ENCODE measurements around the gene F11R.

GRCh38 chr1:160950657-160951056 is 70.3 kb downstream of the F11R start:
- no peak for TF ChIP-seq CTCF (IDR thresholded peaks at IDR 0.05 in 2 of 3, conservative IDR thresholded peaks at IDR 0.05 in 1 of 3; ENCODE audit: control insufficient read depth in 2 of 3, extremely low read depth in 1 of 3, insufficient read depth in 1 of 3, low read depth in 3 of 3, low read length in 3 of 3)
- TF ChIP-seq NFIC (IDR thresholded peaks at IDR 0.05; ENCODE audit: low read depth, low read length), result no peak
- TF ChIP-seq FOXM1 (IDR thresholded peaks at IDR 0.05; ENCODE audit: low read depth, low read length), result no peak
- TF ChIP-seq RAD51 (IDR thresholded peaks at IDR 0.05), result no peak
- no peak for TF ChIP-seq NFXL1 (IDR thresholded peaks at IDR 0.05; ENCODE audit: borderline replicate concordance)
- TF ChIP-seq RFX5 (IDR thresholded peaks at IDR 0.05; ENCODE audit: low read depth, low read length), result no peak
- no peak for TF ChIP-seq MAX (IDR thresholded peaks at IDR 0.05; ENCODE audit: low read depth, low read length)
- no peak for TF ChIP-seq JUND (IDR thresholded peaks at IDR 0.05; ENCODE audit: low read depth, low read length)
- no peak for TF ChIP-seq POLR2A (IDR thresholded peaks at IDR 0.05; ENCODE audit: low read depth, low read length)
- TF ChIP-seq REST (IDR thresholded peaks at IDR 0.05; ENCODE audit: low read depth, low read length), result no peak
- TF ChIP-seq YY1 (IDR thresholded peaks at IDR 0.05; ENCODE audit: low read depth, low read length), result no peak
- no peak for TF ChIP-seq PBX3 (IDR thresholded peaks at IDR 0.05; ENCODE audit: insufficient replicate concordance, low read depth, low read length)
- TF ChIP-seq FOS (IDR thresholded peaks at IDR 0.05; ENCODE audit: borderline replicate concordance, extremely low read depth, insufficient read length), result no peak
- no peak for TF ChIP-seq POLR2AphosphoS5 (IDR thresholded peaks at IDR 0.05; ENCODE audit: low read length)

All from GM12878 (cell line).